ENCODE results near the gene CDAN1. TPM values are rescaled to one million over a fixed set of nuclear protein-coding genes. Genes with fewer than 3 reads are reported as not detected.

The CDAN1 gene
- total and polyA plus RNA-seq, 10 of the 15 experiments (the other 5 are each of a cell fraction or from before 2014, with no cell fraction given): 0.56 to 14.2 (median 6.7) TPM

DNA sequence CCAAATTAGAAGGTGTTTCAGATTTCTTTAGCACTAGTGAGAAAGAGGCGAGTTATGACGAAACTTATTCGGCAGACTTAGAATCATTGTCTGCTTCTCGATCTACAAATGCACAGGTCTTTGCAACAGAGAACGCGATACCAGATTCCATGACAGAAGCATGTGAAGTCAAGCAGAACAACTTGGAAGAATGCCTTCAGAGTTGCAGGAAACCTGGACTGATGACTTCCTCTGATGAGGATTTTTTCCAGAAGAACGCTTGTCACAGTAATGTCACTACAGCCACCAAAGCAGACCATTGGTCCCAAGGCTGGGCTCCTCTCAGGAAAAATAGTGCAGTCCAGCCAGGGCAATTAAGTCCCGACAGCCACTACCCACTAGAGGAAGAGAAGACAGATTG, 50.6 kb downstream of the CDAN1 start:
- Histone ChIP-seq H2AFZ (ENCODE audit: control insufficient read depth, low read depth, low read length) (no peak overlapping the region), H4K20me1 (ENCODE audit: control insufficient read depth, insufficient read depth) (no peaks in the 10 kb centered on the region), H3K79me2 (ENCODE audit: control insufficient read depth, insufficient read depth, low read length) (no peaks in the 10 kb centered on the region), H3K4me3 (no peak overlapping the region), H3K4me1 (ENCODE audit: control insufficient read depth, insufficient read depth, low read length) (no peaks in the 10 kb centered on the region), H3K27ac (ENCODE audit: control insufficient read depth, insufficient read depth) (no peak overlapping the region), H3K9ac (ENCODE audit: control insufficient read depth, insufficient read depth, low read length) (no peak overlapping the region), H3K36me3 (ENCODE audit: control insufficient read depth in 2 of 2, insufficient read depth in 2 of 2, low read length in 1 of 2) (peaks cover 2 to 11% of the 10 kb centered on the region in 2 experiments; a peak in 3 of 4 replicates), H3K27me3 (replicated peaks in 1 of 2; ENCODE audit: control insufficient read depth in 2 of 2, insufficient read depth in 2 of 2, low read length in 1 of 2) (no peaks in the 10 kb centered on the region), H3K9me3 (replicated peaks; ENCODE audit: control insufficient read depth, insufficient read depth, low read length) (no peaks in the 10 kb centered on the region), H3K4me2 (ENCODE audit: control insufficient read depth, insufficient read depth) (no peak overlapping the region)
- ChIA-PET SMC1A (ENCODE audit: uncharacterized antibody, unreplicated experiment) (no interaction called here), POLR2A (no interaction called here), CTCF (no interaction called here), RAD21 (ENCODE audit: unreplicated experiment) (no interaction called here)
- ATAC-seq: no peak
- intact Hi-C loops (cut with micrococcal nuclease; ENCODE audit: unreplicated experiment): no loop called here
- BruUV-seq (replicated peaks): no TSS peak
- WGBS (ENCODE audit: insufficient coverage, insufficient replicate concordance, low lambda C conversion rate, missing lambda C conversion rate): 97% methylated on average over 8 of the region's 8 CpGs
- TF ChIP-seq, protein P1, sequence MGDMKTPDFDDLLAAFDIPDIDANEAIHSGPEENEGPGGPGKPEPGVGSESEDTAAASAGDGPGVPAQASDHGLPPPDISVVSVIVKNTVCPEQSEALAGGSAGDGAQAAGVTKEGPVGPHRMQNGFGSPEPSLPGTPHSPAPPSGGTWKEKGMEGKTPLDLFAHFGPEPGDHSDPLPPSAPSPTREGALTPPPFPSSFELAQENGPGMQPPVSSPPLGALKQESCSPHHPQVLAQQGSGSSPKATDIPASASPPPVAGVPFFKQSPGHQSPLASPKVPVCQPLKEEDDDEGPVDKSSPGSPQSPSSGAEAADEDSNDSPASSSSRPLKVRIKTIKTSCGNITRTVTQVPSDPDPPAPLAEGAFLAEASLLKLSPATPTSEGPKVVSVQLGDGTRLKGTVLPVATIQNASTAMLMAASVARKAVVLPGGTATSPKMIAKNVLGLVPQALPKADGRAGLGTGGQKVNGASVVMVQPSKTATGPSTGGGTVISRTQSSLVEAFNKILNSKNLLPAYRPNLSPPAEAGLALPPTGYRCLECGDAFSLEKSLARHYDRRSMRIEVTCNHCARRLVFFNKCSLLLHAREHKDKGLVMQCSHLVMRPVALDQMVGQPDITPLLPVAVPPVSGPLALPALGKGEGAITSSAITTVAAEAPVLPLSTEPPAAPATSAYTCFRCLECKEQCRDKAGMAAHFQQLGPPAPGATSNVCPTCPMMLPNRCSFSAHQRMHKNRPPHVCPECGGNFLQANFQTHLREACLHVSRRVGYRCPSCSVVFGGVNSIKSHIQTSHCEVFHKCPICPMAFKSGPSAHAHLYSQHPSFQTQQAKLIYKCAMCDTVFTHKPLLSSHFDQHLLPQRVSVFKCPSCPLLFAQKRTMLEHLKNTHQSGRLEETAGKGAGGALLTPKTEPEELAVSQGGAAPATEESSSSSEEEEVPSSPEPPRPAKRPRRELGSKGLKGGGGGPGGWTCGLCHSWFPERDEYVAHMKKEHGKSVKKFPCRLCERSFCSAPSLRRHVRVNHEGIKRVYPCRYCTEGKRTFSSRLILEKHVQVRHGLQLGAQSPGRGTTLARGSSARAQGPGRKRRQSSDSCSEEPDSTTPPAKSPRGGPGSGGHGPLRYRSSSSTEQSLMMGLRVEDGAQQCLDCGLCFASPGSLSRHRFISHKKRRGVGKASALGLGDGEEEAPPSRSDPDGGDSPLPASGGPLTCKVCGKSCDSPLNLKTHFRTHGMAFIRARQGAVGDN (IDR thresholded peaks at IDR 0.05): no peak
- DNase-seq (ENCODE audit: low read depth, low spot score): no peak
- in situ Hi-C loops (cut with MboI): no loop called here
- FAIRE-seq: no peak

DNA sequence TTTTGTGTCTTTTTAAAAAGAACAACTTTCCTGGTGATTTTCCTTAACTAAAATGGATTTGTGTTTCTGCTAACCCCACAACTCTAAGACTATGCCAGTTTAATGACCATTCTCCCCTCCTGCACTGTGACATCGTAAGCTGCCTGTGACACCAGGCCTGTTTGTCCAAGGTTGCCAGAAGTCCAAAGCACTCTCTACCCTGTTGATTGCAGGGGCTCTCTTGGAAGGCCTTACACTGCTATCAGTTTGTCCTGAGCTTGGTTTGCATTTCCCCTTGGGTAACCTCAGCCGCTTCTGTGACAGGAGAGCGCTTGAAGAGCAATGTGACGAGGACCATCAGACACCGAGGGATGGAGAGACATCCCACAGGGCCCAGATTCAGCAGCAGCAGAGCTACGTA, 55.8 kb downstream of the CDAN1 start:
- H2AFZ ChIP-seq (ENCODE audit: control insufficient read depth, low read depth, low read length): no peak overlapping the region
- ATAC-seq (no peak), DNase-seq (ENCODE audit: low read depth, low spot score) (no peak), FAIRE-seq (no peak)
- H3K4me3 ChIP-seq: no peak overlapping the region
- H3K79me2 ChIP-seq (ENCODE audit: control insufficient read depth, insufficient read depth, low read length): no peaks in the 10 kb centered on the region
- peaks cover 4 to 25% of the 10 kb centered on the region in 2 experiments for H3K36me3 ChIP-seq (ENCODE audit: control insufficient read depth in 2 of 2, insufficient read depth in 2 of 2, low read length in 1 of 2)
- TF ChIP-seq EZH2 (IDR thresholded peaks at IDR 0.05; ENCODE audit: borderline replicate concordance, control insufficient read depth, low read depth, low read length) (no peak), RELA (IDR thresholded peaks at IDR 0.05; ENCODE audit: borderline replicate concordance, partially characterized antibody) (no peak), NFXL1 (IDR thresholded peaks at IDR 0.05; ENCODE audit: borderline replicate concordance) (no peak), ZNF24 (IDR thresholded peaks at IDR 0.05) (no peak), SREBF2 (IDR thresholded peaks at IDR 0.05; ENCODE audit: low read length) (no peak)
- TF ChIP-seq, protein P2, sequence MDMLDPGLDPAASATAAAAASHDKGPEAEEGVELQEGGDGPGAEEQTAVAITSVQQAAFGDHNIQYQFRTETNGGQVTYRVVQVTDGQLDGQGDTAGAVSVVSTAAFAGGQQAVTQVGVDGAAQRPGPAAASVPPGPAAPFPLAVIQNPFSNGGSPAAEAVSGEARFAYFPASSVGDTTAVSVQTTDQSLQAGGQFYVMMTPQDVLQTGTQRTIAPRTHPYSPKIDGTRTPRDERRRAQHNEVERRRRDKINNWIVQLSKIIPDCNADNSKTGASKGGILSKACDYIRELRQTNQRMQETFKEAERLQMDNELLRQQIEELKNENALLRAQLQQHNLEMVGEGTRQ (IDR thresholded peaks at IDR 0.05; ENCODE audit: borderline replicate concordance, low read depth, low read length): no peak
- TF ChIP-seq, protein P3, sequence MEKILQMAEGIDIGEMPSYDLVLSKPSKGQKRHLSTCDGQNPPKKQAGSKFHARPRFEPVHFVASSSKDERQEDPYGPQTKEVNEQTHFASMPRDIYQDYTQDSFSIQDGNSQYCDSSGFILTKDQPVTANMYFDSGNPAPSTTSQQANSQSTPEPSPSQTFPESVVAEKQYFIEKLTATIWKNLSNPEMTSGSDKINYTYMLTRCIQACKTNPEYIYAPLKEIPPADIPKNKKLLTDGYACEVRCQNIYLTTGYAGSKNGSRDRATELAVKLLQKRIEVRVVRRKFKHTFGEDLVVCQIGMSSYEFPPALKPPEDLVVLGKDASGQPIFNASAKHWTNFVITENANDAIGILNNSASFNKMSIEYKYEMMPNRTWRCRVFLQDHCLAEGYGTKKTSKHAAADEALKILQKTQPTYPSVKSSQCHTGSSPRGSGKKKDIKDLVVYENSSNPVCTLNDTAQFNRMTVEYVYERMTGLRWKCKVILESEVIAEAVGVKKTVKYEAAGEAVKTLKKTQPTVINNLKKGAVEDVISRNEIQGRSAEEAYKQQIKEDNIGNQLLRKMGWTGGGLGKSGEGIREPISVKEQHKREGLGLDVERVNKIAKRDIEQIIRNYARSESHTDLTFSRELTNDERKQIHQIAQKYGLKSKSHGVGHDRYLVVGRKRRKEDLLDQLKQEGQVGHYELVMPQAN (conservative IDR thresholded peaks at IDR 0.05): no peak
- H3K4me2 ChIP-seq (ENCODE audit: control insufficient read depth, insufficient read depth): no peak overlapping the region
- ChIA-PET RAD21 (ENCODE audit: unreplicated experiment) (no interaction called here), CTCF (interaction anchor here (0.9 kb wide), 1 partner anchor 24 kb away, joined by 3 read pairs; no protein-coding TSS in a partner anchor), POLR2A (no interaction called here), SMC1A (ENCODE audit: uncharacterized antibody, unreplicated experiment) (no interaction called here)
- in situ Hi-C loops (cut with MboI) (no loop called here), intact Hi-C loops (cut with micrococcal nuclease; ENCODE audit: unreplicated experiment) (no loop called here)
- H3K27me3 ChIP-seq (replicated peaks in 1 of 2; ENCODE audit: control insufficient read depth in 2 of 2, insufficient read depth in 2 of 2, low read length in 1 of 2): no peaks in the 10 kb centered on the region
- H3K9me3 ChIP-seq (replicated peaks; ENCODE audit: control insufficient read depth, insufficient read depth, low read length): no peaks in the 10 kb centered on the region
- H3K27ac ChIP-seq (ENCODE audit: control insufficient read depth, insufficient read depth): no peak overlapping the region
- WGBS (ENCODE audit: insufficient coverage, insufficient replicate concordance, low lambda C conversion rate, missing lambda C conversion rate): 93% methylated on average over 6 of the region's 6 CpGs
- H3K9ac ChIP-seq (ENCODE audit: control insufficient read depth, insufficient read depth, low read length): no peak overlapping the region
- H3K4me1 ChIP-seq (ENCODE audit: control insufficient read depth, insufficient read depth, low read length): no peaks in the 10 kb centered on the region; the same call in 1 of the 2 replicates
- BruUV-seq (replicated peaks): no TSS peak
- H4K20me1 ChIP-seq (ENCODE audit: control insufficient read depth, insufficient read depth): no peaks in the 10 kb centered on the region

All from GM12878 (cell line).